Measurements from ENCODE around the gene ACACA. TPM values are rescaled to one million over a fixed set of nuclear protein-coding genes. Genes with fewer than 3 reads are reported as not detected.

The ACACA gene
- total RNA-seq, 4 donors from 2014 or later, result 47.9 to 56.2 (median 51.4) TPM

DNA sequence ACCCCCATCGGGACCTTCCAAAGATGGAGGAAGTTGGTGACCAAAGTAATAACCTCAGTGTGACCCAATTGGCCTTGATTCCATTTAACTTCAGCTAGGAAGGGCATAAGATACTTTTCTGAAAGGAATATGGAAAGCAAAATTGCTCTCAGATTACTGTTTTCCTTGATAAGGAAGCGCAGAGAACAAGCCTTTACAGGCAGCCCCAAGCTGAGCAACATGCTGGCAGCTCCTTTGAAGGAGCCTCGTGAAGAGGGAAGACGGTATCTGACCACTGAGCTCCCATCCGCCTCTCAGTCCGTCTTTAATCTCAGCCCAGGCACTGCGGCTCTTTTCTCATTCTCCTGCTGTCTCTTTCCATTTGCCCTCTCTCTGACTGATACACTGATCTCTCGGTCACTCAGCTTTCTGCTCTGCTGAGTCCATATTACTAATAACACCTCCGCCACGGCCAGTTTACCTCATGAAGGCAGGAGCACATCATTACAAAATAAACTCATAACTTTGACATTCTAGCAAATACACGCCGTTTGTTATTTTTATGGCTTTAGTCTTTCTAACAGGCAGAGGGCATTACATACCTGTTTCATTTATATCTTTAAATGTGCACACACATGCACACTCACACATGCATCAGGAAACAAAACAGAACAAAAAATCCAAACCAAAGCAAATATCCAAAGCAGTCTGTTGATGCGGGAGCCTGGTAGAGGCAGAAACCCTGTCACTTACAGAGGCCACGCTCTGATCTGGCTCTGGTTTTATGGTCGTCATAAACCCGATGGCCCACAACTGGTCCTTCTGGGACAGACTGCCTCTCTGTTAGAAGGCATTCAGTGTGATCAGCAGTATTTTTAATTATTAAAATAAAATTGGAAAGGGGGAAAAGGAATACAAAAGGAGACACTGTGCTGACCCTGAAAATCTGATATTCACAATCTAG, 274.7 kb downstream of the ACACA start:
- no peak for TF ChIP-seq POLR2A (IDR thresholded peaks at IDR 0.05)
- TF ChIP-seq, protein P1, sequence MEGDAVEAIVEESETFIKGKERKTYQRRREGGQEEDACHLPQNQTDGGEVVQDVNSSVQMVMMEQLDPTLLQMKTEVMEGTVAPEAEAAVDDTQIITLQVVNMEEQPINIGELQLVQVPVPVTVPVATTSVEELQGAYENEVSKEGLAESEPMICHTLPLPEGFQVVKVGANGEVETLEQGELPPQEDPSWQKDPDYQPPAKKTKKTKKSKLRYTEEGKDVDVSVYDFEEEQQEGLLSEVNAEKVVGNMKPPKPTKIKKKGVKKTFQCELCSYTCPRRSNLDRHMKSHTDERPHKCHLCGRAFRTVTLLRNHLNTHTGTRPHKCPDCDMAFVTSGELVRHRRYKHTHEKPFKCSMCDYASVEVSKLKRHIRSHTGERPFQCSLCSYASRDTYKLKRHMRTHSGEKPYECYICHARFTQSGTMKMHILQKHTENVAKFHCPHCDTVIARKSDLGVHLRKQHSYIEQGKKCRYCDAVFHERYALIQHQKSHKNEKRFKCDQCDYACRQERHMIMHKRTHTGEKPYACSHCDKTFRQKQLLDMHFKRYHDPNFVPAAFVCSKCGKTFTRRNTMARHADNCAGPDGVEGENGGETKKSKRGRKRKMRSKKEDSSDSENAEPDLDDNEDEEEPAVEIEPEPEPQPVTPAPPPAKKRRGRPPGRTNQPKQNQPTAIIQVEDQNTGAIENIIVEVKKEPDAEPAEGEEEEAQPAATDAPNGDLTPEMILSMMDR (IDR thresholded peaks at IDR 0.05), result no peak
- TF ChIP-seq EP300 (IDR thresholded peaks at IDR 0.05), result no peak
- no peak for TF ChIP-seq POLR2AphosphoS5 (IDR thresholded peaks at IDR 0.05)
- peaks cover 22% of the 10 kb centered on the region for H3K36me3 ChIP-seq
- H3K4me3 ChIP-seq, result no peak overlapping the region
- no peaks in the 10 kb centered on the region for H3K4me1 ChIP-seq
- H3K27ac ChIP-seq, result no peak overlapping the region
- DNase-seq (ENCODE audit: low spot score in 2 of 2), result no peak
- no peaks in the 10 kb centered on the region for H3K9me3 ChIP-seq
- H3K27me3 ChIP-seq, result no peaks in the 10 kb centered on the region
- 83% methylated on average over 16 of the region's 16 CpGs for WGBS

DNA sequence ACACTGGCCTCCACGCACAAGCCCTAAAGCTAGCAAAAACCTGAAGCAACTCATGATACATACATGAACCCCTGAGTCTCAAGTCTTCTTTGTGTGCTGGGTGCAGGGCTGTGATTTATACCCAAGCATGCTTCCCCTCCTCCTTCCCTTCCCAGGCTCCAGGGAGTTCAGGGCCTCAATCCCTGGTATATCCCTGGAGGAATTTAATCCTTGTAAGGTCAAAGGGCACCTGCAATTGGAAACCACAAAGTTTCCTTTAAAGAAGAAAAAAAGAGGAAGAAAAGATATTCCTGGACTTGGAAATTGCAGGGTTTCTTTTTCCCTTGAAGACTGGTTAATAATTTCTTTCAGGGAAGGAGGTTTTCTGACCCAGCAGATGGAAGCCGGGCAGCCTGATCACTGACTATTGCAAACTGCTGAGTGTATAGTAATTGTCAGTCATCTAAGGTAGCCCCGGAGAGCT, 275.6 kb downstream of the ACACA start:
- H3K9me3 ChIP-seq, result no peaks in the 10 kb centered on the region
- no peak for TF ChIP-seq POLR2A (IDR thresholded peaks at IDR 0.05)
- TF ChIP-seq POLR2AphosphoS5 (IDR thresholded peaks at IDR 0.05), result no peak
- no peak for TF ChIP-seq EP300 (IDR thresholded peaks at IDR 0.05)
- TF ChIP-seq, protein P1 (IDR thresholded peaks at IDR 0.05), result no peak
- no peak overlapping the region for H3K27ac ChIP-seq
- peaks cover 22% of the 10 kb centered on the region for H3K36me3 ChIP-seq
- WGBS, result 69% methylated on average over 3 of the region's 3 CpGs
- no peaks in the 10 kb centered on the region for H3K4me1 ChIP-seq
- H3K27me3 ChIP-seq, result no peaks in the 10 kb centered on the region
- H3K4me3 ChIP-seq, result no peak overlapping the region
- no peak for DNase-seq (ENCODE audit: low spot score in 2 of 2)

DNA sequence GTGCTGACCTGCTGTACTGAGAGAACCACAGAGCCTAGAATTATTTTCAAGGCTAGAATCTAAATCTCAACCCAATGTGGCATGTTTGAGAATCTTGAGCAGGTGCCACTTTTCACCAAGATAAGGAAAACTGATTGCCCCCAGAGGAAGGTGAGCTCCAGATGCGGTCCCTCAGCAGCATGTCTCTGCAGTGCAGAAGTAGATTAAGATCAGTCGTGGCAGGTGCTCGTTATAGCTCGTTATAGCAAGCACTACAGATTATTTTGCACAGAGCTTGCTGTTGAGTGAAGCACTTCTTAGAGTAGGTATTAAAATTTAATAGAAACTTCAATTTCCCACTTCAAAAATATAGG, 281.8 kb downstream of the ACACA start:
- Histone ChIP-seq H3K27me3 (no peaks in the 10 kb centered on the region), H3K27ac (no peak overlapping the region), H3K4me1 (no peaks in the 10 kb centered on the region), H3K9me3 (no peaks in the 10 kb centered on the region), H3K4me3 (no peak overlapping the region), H3K36me3 (peaks cover 61% of the 10 kb centered on the region)
- DNase-seq (ENCODE audit: low spot score in 2 of 2), result no peak
- TF ChIP-seq POLR2A (IDR thresholded peaks at IDR 0.05) (no peak), POLR2AphosphoS5 (IDR thresholded peaks at IDR 0.05) (no peak), EP300 (IDR thresholded peaks at IDR 0.05) (no peak)
- TF ChIP-seq, protein P1 (IDR thresholded peaks at IDR 0.05), result no peak
- 60% methylated on average over 4 of the region's 4 CpGs for WGBS

DNA sequence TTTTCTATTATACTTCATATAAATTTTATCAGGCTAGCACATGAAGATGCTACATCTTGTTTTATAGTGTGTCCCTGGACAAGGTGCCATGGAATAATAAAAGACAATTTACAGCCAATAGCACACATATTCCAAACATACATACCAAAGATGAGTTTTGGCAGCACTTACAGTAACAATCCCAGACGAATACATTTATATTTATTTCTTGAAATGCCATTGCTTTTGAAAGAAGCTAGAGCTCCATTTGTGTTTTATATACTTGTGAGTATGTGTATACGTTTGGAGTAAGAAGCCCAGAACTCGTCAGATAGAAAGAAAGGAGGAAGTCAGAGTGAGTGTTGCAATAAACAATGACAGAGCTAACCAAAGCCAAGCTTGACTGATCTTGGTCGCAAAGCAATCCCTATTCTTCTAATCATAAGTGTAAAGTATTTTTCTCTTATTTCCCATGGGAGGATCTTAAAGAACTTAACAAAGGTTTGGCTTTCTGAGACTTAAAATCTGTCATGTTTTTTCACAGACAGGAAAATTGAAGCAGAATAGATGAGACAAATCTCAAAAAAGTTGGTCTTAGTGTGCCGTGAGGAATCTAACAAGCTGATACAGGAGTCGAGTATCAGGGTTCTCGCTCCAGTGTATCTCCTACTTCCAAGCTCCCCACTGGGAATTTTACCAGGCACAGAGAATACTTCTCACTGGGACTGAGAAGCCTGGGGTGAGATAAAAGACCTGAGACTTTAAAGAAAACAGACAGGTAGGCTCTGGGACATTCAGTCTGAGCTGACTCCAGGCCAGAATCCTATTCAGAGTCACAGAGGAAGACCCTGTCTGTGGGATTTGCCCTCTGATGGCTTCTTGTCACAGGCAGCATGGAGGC, 282.5 kb downstream of the ACACA start:
- Histone ChIP-seq H3K9me3 (no peaks in the 10 kb centered on the region), H3K4me1 (no peaks in the 10 kb centered on the region), H3K27ac (no peak overlapping the region), H3K36me3 (peaks cover 55% of the 10 kb centered on the region), H3K4me3 (no peak overlapping the region), H3K27me3 (no peaks in the 10 kb centered on the region)
- TF ChIP-seq POLR2A (IDR thresholded peaks at IDR 0.05) (no peak), POLR2AphosphoS5 (IDR thresholded peaks at IDR 0.05) (no peak), EP300 (IDR thresholded peaks at IDR 0.05) (no peak)
- TF ChIP-seq, protein P1 (IDR thresholded peaks at IDR 0.05), result no peak
- 65% methylated on average over 7 of the region's 7 CpGs for WGBS
- DNase-seq (ENCODE audit: low spot score in 2 of 2), result no peak

DNA sequence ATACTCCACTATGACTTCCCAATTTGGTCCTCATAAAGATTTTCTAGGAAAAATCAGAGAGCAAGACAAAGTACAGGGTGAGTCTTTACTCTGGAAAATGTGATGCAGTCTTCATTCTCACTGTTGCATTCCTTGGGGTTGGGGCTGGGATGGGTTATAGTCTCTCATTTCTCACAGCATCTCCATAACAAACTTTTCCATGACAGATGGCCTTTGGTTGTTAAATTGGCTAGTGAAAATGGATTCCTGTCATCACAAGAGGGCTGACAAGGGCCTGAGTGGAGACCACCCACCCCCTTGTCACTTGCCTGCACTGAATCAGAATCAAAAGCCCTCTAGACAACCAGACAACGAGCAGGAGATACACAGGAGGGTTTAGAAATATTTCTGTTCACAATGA, 283.2 kb downstream of the ACACA start:
- no peaks in the 10 kb centered on the region for H3K4me1 ChIP-seq
- 84% methylated on average over 1 of the region's 1 CpG for WGBS
- no peaks in the 10 kb centered on the region for H3K9me3 ChIP-seq
- peaks cover 49% of the 10 kb centered on the region for H3K36me3 ChIP-seq
- TF ChIP-seq EP300 (IDR thresholded peaks at IDR 0.05) (no peak), POLR2AphosphoS5 (IDR thresholded peaks at IDR 0.05) (no peak), POLR2A (IDR thresholded peaks at IDR 0.05) (no peak)
- TF ChIP-seq, protein P1 (IDR thresholded peaks at IDR 0.05), result no peak
- DNase-seq (ENCODE audit: low spot score in 2 of 2), result no peak
- no peak overlapping the region for H3K27ac ChIP-seq
- H3K4me3 ChIP-seq, result no peak overlapping the region
- no peaks in the 10 kb centered on the region for H3K27me3 ChIP-seq

Measured in suprapubic skin (tissue), 4 donors.